Astrocyte (in vitro differentiated cells and primary cell): Measurements from ENCODE around the gene ZNF138.

Source experiments
- CTCF ChIP-seq: IDR thresholded peaks from 2 replicates; pipeline ENCODE4 v1.5.1; 2011; ENCODE audit warnings: low read depth, mild to moderate bottlenecking, inconsistent platforms, low read length, moderate library complexity; ENCODE audit not compliant: insufficient read depth
- EZH2 ChIP-seq: IDR thresholded peaks from 2 replicates; pipeline ENCODE4 v1.6.1; 2012; ENCODE audit warnings: mild to moderate bottlenecking, low read length, inconsistent platforms; ENCODE audit not compliant: insufficient read depth

- TF ChIP-seq CTCF (no peak), EZH2 (no peak)
These were observed 83.7 kb downstream of the ZNF138 start for GRCh38 chr7:64877714-64878610.
